ENCODE data around the gene TRMT1.
"Not testable (repeated sequence)": the region's sequence is repeated elsewhere in the genome, so short reads cannot be mapped to it uniquely, and the experiment has no call there.

The TRMT1 gene

GRCh38 chr19:13116282-13117175 is at the start of gene TRMT1:
Gene TRMT1, minus strand, starts transcription at chr19:13116740. Its CDS starts 341 bp downstream, at chr19:13116399.
- DNase-seq, result peak; percentile 95

GRCh38 chr19:13166151-13166550 is 49.6 kb upstream of the TRMT1 start:
- DNase-seq, result not testable (repeated sequence)

- DNase-seq, result no peak
Measured at GRCh38 chr19:13165162-13165997, 48.8 kb upstream of the TRMT1 start.

- DNase-seq, result peak; percentile 63
Measured at GRCh38 chr19:13164343-13165161, 48.0 kb upstream of the TRMT1 start.

DNA sequence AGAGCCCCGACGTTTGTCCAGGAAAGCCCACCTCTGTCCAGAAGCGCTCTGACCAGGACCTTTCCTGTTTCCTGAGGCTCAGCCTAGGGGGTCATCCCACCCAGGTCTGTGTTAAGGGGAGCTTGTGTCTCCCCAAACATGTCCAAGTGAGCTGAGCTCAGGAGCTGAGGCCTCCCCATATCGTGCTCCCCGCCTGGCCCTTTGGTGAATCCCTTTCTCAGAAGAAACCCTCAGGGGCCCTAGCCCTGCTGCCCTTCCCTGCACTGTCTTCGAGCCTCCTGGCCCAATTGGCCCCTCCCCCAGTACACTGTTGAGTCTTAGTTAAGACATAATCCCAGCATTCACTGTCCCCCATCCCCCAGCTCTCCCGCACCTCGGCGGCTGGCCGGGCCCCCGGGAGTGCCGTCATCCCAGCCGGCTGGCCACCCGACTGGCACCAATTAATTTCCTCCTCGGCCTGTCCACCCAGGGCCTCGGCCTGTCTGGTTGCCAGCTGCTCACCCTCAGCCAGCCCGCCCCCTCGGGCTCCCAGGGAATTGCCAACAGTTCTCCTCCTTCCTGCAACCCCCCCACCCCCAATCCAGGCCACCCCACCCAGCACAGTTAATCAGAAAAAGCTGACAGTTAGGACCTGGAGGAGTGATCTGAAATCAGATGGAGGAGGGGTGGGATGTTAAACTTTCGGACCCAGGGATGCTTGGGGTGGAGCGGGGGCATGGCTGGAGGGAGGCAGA is 47.2 kb upstream of the TRMT1 start:
- peak; percentile 65 for DNase-seq

- DNase-seq, result peak; percentile 97
Measured at GRCh38 chr19:13162724-13163608, 46.4 kb upstream of the TRMT1 start.

DNA sequence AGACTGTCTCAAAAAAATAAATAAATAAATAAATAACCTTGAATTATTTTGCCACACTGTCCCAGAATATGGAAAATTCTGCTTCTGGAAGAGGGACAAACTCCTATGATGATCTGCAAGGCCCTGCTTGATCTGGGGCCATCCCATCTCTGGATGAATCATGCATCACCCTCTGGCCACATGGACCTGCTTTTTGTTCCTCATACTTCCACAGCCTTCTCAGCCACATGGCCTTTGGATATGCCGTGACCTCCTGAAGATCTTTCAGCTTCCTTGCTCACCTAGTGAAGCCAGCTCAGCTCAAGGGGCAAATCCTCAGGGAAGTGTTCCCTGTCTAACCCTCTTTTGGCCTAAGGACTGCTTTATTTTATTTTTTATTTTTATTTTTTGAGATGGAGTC is 44.0 kb upstream of the TRMT1 start:
- no peak for DNase-seq

- no peak for DNase-seq
Measured at GRCh38 chr19:13159713-13160112, 43.2 kb upstream of the TRMT1 start.

GRCh38 chr19:13155472-13156359 is 39.2 kb upstream of the TRMT1 start:
- peak; percentile 85 for DNase-seq

DNA sequence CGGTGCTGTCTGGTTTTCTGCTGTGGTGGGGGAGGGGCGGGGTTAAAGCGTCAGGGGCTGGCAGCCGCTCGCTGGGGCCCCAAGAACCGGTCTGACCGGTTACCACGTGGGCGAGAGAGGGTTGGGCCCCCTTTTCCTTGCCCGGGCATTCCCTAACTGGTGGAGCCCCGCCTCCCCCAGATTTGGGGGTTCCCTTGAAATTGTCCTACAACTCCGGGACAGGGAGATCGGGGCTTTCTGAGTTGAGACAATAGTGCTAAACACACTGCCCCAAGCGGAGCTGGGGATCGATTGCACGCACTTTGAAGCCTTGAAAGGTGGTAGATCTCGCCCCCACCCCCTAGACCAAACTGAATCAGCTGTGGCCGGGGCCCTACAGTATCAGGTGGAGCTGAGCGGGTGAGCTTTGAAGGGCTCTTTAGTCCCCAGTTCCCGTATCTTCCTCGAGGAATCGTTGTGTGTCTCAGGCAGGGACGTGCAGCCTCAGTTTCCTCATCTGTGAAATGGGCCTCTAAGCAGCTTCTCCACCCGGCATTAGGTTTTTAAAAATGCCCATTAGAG is 38.5 kb upstream of the TRMT1 start:
- DNase-seq, result peak; percentile 84

- DNase-seq, result peak; percentile 77
Measured at GRCh38 chr19:13154241-13154778, 37.8 kb upstream of the TRMT1 start.

- DNase-seq, result no peak
Measured at GRCh38 chr19:13153569-13154240, 37.2 kb upstream of the TRMT1 start.

DNA sequence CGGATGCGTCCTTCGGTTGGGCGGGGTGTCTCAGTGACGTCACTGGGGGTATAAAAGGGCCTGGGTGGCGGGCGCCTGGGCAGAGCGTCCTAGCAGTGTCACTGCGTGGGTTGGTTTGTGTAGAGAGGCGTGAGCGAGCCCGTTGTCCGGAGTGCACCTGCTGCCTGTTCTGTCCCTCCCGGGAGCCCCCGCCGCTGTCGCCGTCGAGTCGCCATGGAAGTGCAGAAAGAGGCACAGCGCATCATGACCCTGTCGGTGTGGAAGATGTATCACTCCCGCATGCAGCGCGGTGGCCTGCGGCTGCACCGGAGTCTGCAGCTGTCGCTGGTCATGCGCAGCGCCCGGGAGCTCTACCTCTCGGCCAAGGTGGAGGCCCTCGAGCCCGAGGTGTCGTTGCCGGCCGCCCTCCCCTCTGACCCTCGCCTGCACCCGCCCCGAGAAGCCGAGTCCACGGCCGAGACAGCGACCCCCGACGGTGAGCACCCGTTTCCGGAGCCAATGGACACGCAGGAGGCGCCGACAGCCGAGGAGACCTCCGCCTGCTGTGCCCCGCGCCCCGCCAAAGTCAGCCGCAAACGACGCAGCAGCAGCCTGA is 36.5 kb upstream of the TRMT1 start:
- peak; percentile 98 for DNase-seq

DNA sequence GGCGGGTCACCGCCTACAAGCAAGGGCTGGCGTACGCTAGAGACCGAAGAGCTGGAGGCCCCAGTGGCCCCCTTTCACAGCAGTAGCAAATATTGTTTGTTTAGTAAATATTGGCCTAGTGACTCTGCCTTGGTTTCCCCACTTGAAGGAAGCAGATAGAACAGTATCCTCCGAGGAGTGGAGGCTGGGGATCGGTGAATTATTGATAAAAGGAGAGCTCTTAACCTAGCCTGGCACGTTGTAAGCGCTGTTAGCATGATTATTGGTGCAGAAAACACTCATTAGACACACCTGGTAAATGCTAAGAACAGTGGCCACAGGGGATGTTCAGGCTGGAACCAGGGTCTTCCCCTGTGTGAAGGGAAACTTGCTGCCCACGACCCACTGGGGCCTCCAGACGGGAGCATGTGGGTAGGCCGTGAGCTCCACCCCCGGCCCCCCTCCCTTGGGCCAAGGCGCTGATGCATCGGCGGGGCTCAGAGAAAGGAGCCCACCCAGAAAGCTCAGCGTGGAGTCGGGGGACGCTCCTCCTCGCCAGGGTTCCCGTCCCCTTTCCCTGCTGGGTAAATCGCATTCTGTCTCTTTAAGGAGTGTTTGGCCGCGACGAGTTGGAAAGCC is 35.9 kb upstream of the TRMT1 start:
- DNase-seq, result no peak

- DNase-seq, result peak; percentile 98
Measured at GRCh38 chr19:13151605-13152355, 35.2 kb upstream of the TRMT1 start.

- no peak for DNase-seq
Measured at GRCh38 chr19:13150931-13151604, 34.5 kb upstream of the TRMT1 start.

Data from activated CD4-positive, alpha-beta T cell treated with anti-CD3 and anti-CD28 coated beads, Interleukin-10, Interleukin-2, amounts not matched to agents 100 ng/mL and 50 ng/mL, durations not matched to agents 16 hours and 8 hours (primary cell).